HG02642 (cell line): ENCODE measurements around the gene AVPR1B.

ENCODE experiments used
- ATAC-seq: cut with Tn5 transposase; IDR thresholded peaks from one replicate; pipeline ENCODE4 v1.9.1; 2021; ENCODE audit warnings: mild to moderate bottlenecking; ENCODE audit not compliant: unreplicated experiment, poor library complexity

AVPR1B gene, protein sequence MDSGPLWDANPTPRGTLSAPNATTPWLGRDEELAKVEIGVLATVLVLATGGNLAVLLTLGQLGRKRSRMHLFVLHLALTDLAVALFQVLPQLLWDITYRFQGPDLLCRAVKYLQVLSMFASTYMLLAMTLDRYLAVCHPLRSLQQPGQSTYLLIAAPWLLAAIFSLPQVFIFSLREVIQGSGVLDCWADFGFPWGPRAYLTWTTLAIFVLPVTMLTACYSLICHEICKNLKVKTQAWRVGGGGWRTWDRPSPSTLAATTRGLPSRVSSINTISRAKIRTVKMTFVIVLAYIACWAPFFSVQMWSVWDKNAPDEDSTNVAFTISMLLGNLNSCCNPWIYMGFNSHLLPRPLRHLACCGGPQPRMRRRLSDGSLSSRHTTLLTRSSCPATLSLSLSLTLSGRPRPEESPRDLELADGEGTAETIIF

DNA sequence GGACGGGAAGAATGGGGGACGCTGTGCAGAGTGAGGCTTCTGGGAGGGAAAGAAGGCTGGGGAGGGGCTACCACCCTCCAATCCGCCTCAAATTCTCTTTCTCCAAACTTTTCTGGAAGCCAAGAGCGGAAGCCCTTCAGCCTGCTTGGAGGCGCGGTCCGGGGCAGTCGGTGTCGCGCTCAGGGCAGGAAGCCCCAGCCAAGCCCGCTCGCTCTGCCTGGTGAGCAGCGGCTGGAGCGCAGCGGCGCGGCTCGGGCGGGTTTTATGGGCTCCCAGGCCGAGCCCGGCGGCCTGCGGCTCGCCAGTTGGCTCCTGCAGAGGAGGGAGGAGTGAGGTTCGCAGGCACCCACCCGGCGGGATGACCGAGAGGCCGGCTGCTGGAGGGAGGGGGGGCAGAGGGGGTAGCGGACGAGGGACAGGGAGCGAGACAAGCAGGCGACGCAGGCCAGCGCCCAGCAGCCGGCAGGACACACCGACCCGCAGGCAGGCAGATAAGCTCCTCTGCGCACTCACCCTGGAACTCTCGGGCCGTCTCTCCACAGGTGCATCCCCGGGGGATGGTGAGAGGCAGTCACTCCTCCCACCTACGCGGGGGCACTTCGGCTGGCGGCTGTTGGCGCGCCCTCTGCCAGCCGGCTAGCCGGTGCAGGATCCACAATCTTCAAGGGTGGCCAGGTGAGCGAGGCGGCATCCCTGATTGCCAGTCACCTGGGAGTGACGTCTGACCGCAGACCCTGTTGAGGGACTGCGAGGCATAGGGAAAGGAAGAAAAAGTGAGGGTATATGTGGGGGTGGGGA is at the start of gene AVPR1B:
TSS of gene AVPR1B (minus strand) at position 238 of the 798 bp plus-strand sequence. CDS start 498 bp downstream, outside the sequence.
- ATAC-seq = no peak

DNA sequence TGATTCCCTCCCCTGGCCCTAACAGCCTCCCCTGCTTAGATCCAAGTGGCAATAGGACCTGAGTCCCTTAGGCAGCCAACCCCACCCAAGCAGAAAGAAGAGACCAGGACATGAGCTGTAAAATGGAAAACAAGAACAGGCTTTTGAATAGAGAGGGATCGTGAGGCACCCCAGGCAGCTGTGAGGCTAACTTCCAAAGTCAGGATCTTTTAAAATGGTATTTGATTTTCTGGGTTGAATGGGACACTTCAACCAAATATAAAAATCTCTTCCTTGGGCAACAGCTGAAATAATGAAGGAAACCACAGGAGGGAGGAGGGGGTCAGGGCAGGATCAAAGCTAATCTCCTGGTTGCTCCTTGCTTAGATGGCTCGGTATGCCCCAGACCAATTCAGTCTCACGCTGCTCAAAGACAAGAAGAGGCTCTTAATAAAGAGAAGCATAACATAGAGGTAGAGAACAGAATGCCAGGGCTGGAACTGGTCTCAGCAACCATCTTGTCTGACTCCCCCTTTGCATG is 28.6 kb upstream of the AVPR1B start:
- no peak for ATAC-seq

- ATAC-seq = no peak
Observed at GRCh38 chr1:206144605-206145004, 27.4 kb upstream of the AVPR1B start.

- no peak for ATAC-seq
Observed at GRCh38 chr1:206143537-206144172, 26.5 kb upstream of the AVPR1B start.

DNA sequence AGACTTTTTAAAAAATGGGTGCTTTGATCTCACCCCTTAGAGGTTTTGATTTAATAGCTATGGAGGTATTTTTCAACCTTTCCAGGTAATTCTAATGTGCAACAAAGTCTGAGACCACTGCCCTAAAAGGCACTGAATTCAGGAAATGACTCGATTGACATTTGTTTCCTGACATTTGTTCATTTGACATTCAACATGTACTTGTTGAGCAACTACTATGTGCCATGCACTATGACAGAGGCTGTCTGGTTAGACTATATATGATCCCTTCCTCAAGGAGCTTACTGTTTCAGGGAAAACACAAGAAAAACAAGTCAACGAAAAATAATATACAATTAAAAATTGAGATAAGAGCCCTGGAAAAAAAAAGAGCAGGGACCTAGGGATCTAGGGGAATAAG is 25.6 kb upstream of the AVPR1B start:
- no peak for ATAC-seq

- no peak for ATAC-seq
Observed at GRCh38 chr1:206142011-206142410, 24.8 kb upstream of the AVPR1B start.

DNA sequence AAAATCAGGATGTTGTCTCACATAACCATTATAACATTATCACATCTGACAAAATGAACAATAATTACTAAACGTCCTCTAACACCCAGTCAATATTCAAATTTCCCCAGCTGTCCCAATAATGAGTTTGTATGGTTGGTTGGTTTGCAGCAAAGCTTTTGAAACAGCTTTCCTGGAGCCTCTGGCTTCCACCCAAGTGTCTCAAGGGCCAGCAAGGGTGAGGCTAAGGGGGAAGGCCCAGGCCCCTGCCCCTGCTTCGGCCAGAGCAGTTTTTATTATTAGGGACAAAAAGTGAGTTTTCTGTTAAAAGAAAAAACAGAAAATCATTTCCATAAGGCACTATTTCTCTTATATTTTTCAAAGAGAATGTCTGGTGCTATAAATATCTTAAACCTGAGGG is 19.1 kb upstream of the AVPR1B start:
- no peak for ATAC-seq

- ATAC-seq = no peak
Observed at GRCh38 chr1:206135248-206135647, 18.1 kb upstream of the AVPR1B start.

DNA sequence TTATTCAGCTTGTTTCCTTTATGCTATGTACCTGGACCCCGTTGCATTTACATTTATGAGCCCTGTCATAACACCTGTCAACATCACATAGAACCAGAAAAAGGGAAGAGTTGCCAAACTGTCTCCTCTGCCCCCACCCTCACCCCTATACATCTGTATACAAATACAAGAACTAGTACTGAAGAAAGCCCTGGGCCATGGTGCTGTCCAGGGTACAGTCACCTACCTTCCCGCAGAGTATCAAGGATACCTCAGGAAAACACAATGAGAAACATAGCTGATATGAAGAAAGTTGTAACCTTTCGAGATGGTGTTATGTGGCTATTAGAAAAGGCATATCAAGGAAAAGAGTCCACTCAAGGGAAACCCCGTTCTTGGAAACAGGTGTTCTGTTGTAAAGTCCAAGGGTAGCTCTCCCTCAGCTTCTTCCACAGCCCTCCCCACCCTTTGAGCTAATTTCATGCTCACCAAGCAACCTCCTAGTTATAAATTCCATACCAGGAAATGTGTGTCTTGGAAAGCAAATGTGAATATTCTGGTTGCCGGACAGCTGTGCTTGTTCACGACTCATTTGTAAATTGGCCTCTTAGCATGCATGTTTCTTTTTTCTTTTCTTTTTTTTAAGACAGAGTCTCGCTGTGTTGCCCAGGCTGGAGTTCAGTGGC is 16.7 kb upstream of the AVPR1B start:
- ATAC-seq = no peak

DNA sequence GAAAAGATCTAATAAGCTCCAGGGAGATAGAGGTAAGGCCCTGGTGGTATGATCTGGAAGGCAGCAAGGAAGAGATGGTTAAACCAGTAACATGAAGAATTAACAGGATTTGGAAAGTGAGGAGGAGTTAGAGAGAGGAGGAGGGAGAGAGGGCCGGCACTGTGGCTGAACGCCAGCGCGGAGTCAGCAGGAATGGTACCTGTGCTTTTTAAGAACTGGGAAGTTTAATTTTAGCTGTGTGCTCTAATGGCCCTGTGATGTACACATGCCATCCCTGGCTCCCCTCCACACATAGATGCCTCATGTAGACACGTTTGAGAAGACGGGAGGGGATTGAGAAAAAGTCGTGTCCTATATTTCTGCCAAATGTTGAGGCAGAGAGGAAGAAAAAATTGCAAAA is 13.8 kb upstream of the AVPR1B start:
- ATAC-seq = no peak

DNA sequence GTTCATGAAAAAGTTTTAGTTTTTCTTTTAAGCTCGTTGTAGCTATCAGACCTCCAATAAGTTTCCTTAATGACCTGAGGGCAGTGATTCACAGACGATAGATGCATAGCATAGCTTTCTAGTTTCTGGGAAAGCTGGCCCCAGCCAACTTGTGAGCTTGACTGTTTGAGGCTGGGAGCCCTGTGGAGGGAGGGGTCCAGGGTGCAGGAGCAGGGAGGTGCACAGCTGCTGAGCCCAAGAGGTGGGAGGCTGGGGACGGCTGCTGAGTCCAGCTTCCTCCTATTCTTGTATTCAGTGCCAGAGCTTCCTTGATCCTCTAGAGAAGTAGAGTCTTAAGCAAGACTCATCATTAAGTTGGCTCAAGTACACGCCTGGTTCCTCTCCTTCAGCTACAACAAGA is 11.0 kb upstream of the AVPR1B start:
- ATAC-seq = no peak

- no peak for ATAC-seq
Observed at GRCh38 chr1:206127336-206127735, 10.1 kb upstream of the AVPR1B start.

GRCh38 chr1:206125346-206125745 is 8.2 kb upstream of the AVPR1B start:
- no peak for ATAC-seq

DNA sequence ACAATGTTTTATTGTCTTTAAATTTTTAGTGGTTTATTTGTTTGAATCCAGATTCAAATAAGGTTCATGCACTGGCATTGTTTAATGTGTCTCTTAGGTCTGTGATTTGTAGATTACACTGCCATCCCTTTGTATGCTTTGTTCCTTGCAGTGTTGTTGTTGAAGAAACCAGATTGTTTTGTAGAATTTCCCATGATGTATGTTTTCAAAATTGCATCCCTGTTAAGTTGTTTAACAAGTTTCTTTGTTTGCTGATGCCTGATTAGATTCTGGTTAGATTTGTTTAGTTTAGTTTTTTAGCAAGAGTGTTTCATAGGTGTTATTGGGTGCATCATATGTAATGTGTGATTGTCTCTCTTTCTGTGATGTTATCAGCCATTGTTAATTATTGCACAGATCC is 5.5 kb upstream of the AVPR1B start:
- no peak for ATAC-seq

GRCh38 chr1:206121269-206121668 is 4.1 kb upstream of the AVPR1B start:
- ATAC-seq = no peak

GRCh38 chr1:206120406-206120805 is 3.2 kb upstream of the AVPR1B start:
- no peak for ATAC-seq

GRCh38 chr1:206116873-206117150 is 376 bp downstream of the AVPR1B start:
- ATAC-seq = no peak

GRCh38 chr1:206116191-206116872 is 856 bp downstream of the AVPR1B start:
- ATAC-seq = no peak

DNA sequence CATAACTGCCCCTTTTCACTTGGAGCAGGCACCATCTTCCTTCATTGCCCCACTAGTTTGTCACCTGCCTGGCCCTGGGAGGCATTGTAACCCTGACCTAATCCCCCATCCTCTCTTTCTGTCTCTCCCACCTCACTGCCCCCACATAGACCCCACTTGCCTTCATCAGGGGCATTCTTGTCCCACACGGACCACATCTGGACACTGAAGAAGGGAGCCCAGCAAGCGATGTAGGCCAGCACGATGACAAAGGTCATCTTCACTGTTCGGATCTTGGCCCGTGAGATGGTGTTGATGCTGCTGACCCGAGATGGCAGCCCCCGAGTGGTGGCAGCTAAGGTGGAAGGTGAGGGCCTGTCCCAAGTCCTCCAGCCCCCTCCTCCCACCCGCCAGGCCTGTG is 1.4 kb downstream of the AVPR1B start:
- ATAC-seq = no peak
